H9 (cell line): ENCODE data around the gene ITIH4. TPM values are rescaled to one million over a fixed set of nuclear protein-coding genes. Genes with fewer than 3 reads are reported as not detected.

Experiments
- DNase-seq: peaks from one replicate; pipeline ENCODE4 v3.0.0-alpha.2; 2017
- H2AFZ ChIP-seq: one replicate; pipeline ENCODE4 v1.6.1; 2013; ENCODE audit warnings: mild to moderate bottlenecking, low read length, control low read depth, moderate library complexity
- H2AK5ac ChIP-seq: 2 replicates; pipeline ENCODE4 v1.6.1; 2013; ENCODE audit warnings: low read length, control low read depth, mixed read lengths; ENCODE audit not compliant: insufficient read length
- H2BK120ac ChIP-seq: one replicate; pipeline ENCODE4 v1.6.1; 2013; ENCODE audit warnings: low read depth, mild to moderate bottlenecking, low read length, control low read depth, inconsistent platforms; ENCODE audit not compliant: poor library complexity, severe bottlenecking
- H2BK12ac ChIP-seq: 2 replicates; pipeline ENCODE4 v1.6.1; 2013; ENCODE audit warnings: low read length, control low read depth, mixed read lengths, low read depth; ENCODE audit not compliant: insufficient read length
- H2BK15ac ChIP-seq: 2 replicates; pipeline ENCODE4 v1.6.1; 2013; ENCODE audit warnings: low read depth, low read length, control low read depth
- H2BK20ac ChIP-seq: one replicate; pipeline ENCODE4 v1.6.1; 2013; ENCODE audit warnings: low read depth, mild to moderate bottlenecking, low read length, control low read depth, inconsistent platforms; ENCODE audit not compliant: poor library complexity, severe bottlenecking
- H2BK5ac ChIP-seq: 2 replicates; pipeline ENCODE4 v1.6.1; 2013; ENCODE audit warnings: low read length, control low read depth, mixed read lengths; ENCODE audit not compliant: insufficient read length
- H3K14ac ChIP-seq: 2 replicates; pipeline ENCODE4 v1.6.1; 2013; ENCODE audit warnings: low read length, control low read depth; ENCODE audit not compliant: insufficient read depth
- H3K18ac ChIP-seq: 2 replicates; pipeline ENCODE4 v1.6.1; 2013; ENCODE audit warnings: low read depth, mild to moderate bottlenecking, mixed read lengths, low read length, control low read depth; ENCODE audit not compliant: insufficient read length
- H3K23ac ChIP-seq: 2 replicates; pipeline ENCODE4 v1.6.1; 2013; ENCODE audit warnings: low read length, control low read depth, mixed read lengths, low read depth; ENCODE audit not compliant: insufficient read length
- H3K23me2 ChIP-seq: 2 replicates; pipeline ENCODE4 v1.6.1; 2013; ENCODE audit warnings: low read depth, mild to moderate bottlenecking, mixed read lengths, low read length, control low read depth; ENCODE audit not compliant: insufficient read length, poor library complexity, severe bottlenecking
- H3K27ac ChIP-seq: 2 replicates; pipeline ENCODE4 v1.5.1; 2013; ENCODE audit warnings: low read length, control low read depth, mixed read lengths, low read depth; ENCODE audit not compliant: insufficient read length
- H3K27me3 ChIP-seq: 2 replicates; pipeline ENCODE4 v1.6.1; 2013; ENCODE audit warnings: low read length, control low read depth, inconsistent platforms; ENCODE audit not compliant: insufficient read depth
- H3K4ac ChIP-seq: 2 replicates; pipeline ENCODE4 v1.6.1; 2013; ENCODE audit warnings: low read depth, mild to moderate bottlenecking, control low read depth, inconsistent platforms, low read length, moderate library complexity
- H3K4me1 ChIP-seq: 2 replicates; pipeline ENCODE4 v1.6.1; 2013; ENCODE audit warnings: low read length, control low read depth, inconsistent platforms; ENCODE audit not compliant: insufficient read depth
- H3K4me2 ChIP-seq: 2 replicates; pipeline ENCODE4 v1.6.1; 2013; ENCODE audit warnings: low read length, control low read depth, mixed read lengths; ENCODE audit not compliant: insufficient read length, insufficient read depth
- H3K56ac ChIP-seq: 2 replicates; pipeline ENCODE4 v1.6.1; 2013; ENCODE audit warnings: low read depth, mild to moderate bottlenecking, mixed read lengths, low read length, control low read depth; ENCODE audit not compliant: insufficient read length
- H3K79me1 ChIP-seq: 2 replicates; pipeline ENCODE4 v1.6.1; 2013; ENCODE audit warnings: low read depth, mild to moderate bottlenecking, moderate library complexity, low read length, control low read depth, inconsistent platforms; ENCODE audit not compliant: insufficient read depth, poor library complexity, severe bottlenecking
- H3K79me2 ChIP-seq: 2 replicates; pipeline ENCODE4 v1.6.1; 2013; ENCODE audit warnings: low read length, control low read depth, inconsistent platforms; ENCODE audit not compliant: insufficient read depth
- H3K9ac ChIP-seq: 2 replicates; pipeline ENCODE4 v1.6.1; 2013; ENCODE audit warnings: low read length, control low read depth, mixed read lengths; ENCODE audit not compliant: insufficient read length; ENCODE audit errors: extremely low read depth
- H3K9me3 ChIP-seq: one replicate; pipeline ENCODE4 v1.6.1; 2013; ENCODE audit warnings: low read depth, low read length, inconsistent platforms; ENCODE audit not compliant: control insufficient read depth
- H3T11ph ChIP-seq: one replicate; pipeline ENCODE4 v1.6.1; 2013; ENCODE audit warnings: mild to moderate bottlenecking, low read length, control low read depth, inconsistent platforms
- H4K20me1 ChIP-seq: one replicate; pipeline ENCODE4 v1.6.1; 2013; ENCODE audit not compliant: control insufficient read depth, insufficient read length, insufficient read depth
- H4K5ac ChIP-seq: 2 replicates; pipeline ENCODE4 v1.6.1; 2013; ENCODE audit warnings: low read depth, mild to moderate bottlenecking, mixed read lengths, low read length, control low read depth; ENCODE audit not compliant: insufficient read length
- H4K8ac ChIP-seq: replicated peaks from 2 replicates; pipeline ENCODE4 v1.6.1; 2013; ENCODE audit warnings: low read length, control low read depth, mixed read lengths, low read depth; ENCODE audit not compliant: insufficient read length
- H4K91ac ChIP-seq: 2 replicates; pipeline ENCODE4 v1.6.1; 2013; ENCODE audit warnings: low read depth, mild to moderate bottlenecking, moderate library complexity, mixed read lengths, low read length, control low read depth; ENCODE audit not compliant: insufficient read length
- H3K27ac Mint-ChIP-seq, 3 experiments: 2 replicates in 2 of 3; 3 replicates in 1 of 3; pipeline ENCODE4 v1.8.0; 2020 to 2021; ENCODE audit warnings: mixed read lengths in 3 of 3, mild to moderate bottlenecking in 1 of 3, moderate library complexity in 1 of 3
- H3K27me3 Mint-ChIP-seq: 2 replicates; pipeline ENCODE4 v1.8.0; 2021; ENCODE audit warnings: low read depth, mild to moderate bottlenecking, moderate library complexity, mixed read lengths
- H3K36me3 Mint-ChIP-seq, 3 experiments: 2 replicates in 2 of 3; 3 replicates in 1 of 3; pipeline ENCODE4 v1.8.0; 2020 to 2021; ENCODE audit warnings: low read depth in 3 of 3, mixed read lengths in 3 of 3; ENCODE audit not compliant: insufficient read depth in 1 of 3
- H3K4me1 Mint-ChIP-seq, 2 experiments: 2 replicates each; pipeline ENCODE4 v1.8.0; 2020; ENCODE audit warnings: mixed read lengths in 2 of 2
- H3K4me3 Mint-ChIP-seq, 2 experiments: 2 replicates in 1 of 2; 3 replicates in 1 of 2; pipeline ENCODE4 v1.8.0; 2020 to 2021; ENCODE audit warnings: mild to moderate bottlenecking in 2 of 2, mixed read lengths in 2 of 2, moderate library complexity in 1 of 2
- H3K9me3 Mint-ChIP-seq, 2 experiments: 2 replicates in 1 of 2; 3 replicates in 1 of 2; pipeline ENCODE4 v1.8.0; 2020; ENCODE audit warnings: mild to moderate bottlenecking in 2 of 2, mixed read lengths in 2 of 2, moderate library complexity in 1 of 2
- CTCF ChIP-seq: fragments of 200-600 bp; sonication (generic); conservative IDR thresholded peaks from 3 replicates; pipeline ENCODE4 v1.8.0; 2021; ENCODE audit warnings: antibody characterized with exemption, mild to moderate bottlenecking
- WGBS: extraction: QIAGEN DNeasy Blood & Tissue Kit; methylation state at CpG from one replicate; pipeline ENCODE4 v1.1.7; 2013; ENCODE audit warnings: missing lambda C conversion rate, low lambda C conversion rate, mixed read lengths; ENCODE audit not compliant: insufficient read length; ENCODE audit errors: extremely low coverage; 5-methylcytosine and 5-hydroxymethylcytosine counted together
- total RNA-seq: library from RNA; stranded (reverse); gene quantifications from 2 replicates; pipeline ENCODE4 v1.2.1, GENCODE V29; 2021

ITIH4 gene
- total RNA-seq, 1 experiment from 2014 or later = 3.0 TPM

GRCh38 chr3:52827866-52828376, 2.6 kb downstream of the ITIH4 start:
- no peak overlapping the region for H3K14ac ChIP-seq
- no peaks in the 10 kb centered on the region for H3K4me1 ChIP-seq
- DNase-seq = no peak
- Mint-ChIP-seq H3K4me3 (no peak overlapping the region), H3K36me3 (no peaks in the 10 kb centered on the region; a peak in 2 of 7 replicates), H3K4me1 (peaks cover 8 to 15% of the 10 kb centered on the region in 2 experiments), H3K27me3 (no peaks in the 10 kb centered on the region; the same call in 1 of the 2 replicates), H3K9me3 (no peaks in the 10 kb centered on the region), H3K27ac (peak overlapping the region in 1 of 3 experiments; percentile 40; a peak in 1 of 7 replicates)
- H4K8ac ChIP-seq = no peak overlapping the region
- no peaks in the 10 kb centered on the region for H4K20me1 ChIP-seq
- peak; percentile 48; the same call in 2 of the 3 replicates for TF ChIP-seq CTCF
- no peak overlapping the region for H3K9ac ChIP-seq
- no peak overlapping the region for H3K4me2 ChIP-seq
- no peaks in the 10 kb centered on the region for H3K23me2 ChIP-seq
- H2BK20ac ChIP-seq = no peak overlapping the region
- H2BK120ac ChIP-seq = no peak overlapping the region
- WGBS = no CpG with 5 or more reads among the region's 10 CpGs
- no peak overlapping the region for H2AK5ac ChIP-seq
- no peak overlapping the region for H2BK5ac ChIP-seq
- no peak overlapping the region for H4K91ac ChIP-seq
- H2AFZ ChIP-seq = no peak overlapping the region
- no peak overlapping the region for H3K4ac ChIP-seq
- H3K27me3 ChIP-seq = no peaks in the 10 kb centered on the region; the same call in 1 of the 2 replicates
- no peak overlapping the region for H3K18ac ChIP-seq
- no peaks in the 10 kb centered on the region for H3K79me2 ChIP-seq
- no peak overlapping the region for H4K5ac ChIP-seq
- H3K56ac ChIP-seq = no peak overlapping the region
- no peak overlapping the region for H2BK15ac ChIP-seq
- no peak overlapping the region for H3T11ph ChIP-seq
- H2BK12ac ChIP-seq = no peak overlapping the region
- no peaks in the 10 kb centered on the region for H3K9me3 ChIP-seq
- no peak overlapping the region for H3K27ac ChIP-seq
- no peaks in the 10 kb centered on the region for H3K79me1 ChIP-seq
- H3K23ac ChIP-seq = no peak overlapping the region
